Adrenal gland (tissue), 5 donors: ENCODE measurements around the gene RABL6.

Source experiments
- POLR2A ChIP-seq, 2 donors: fragments of 450-650 bp; IDR thresholded peaks; one replicate each; pipeline ENCODE4 v1.6.1; 2017; ENCODE audit warnings: antibody characterized with exemption in 2 of 2, mild to moderate bottlenecking in 2 of 2, moderate library complexity in 1 of 2
- TF ChIP-seq, protein P1 (sequence below), 6 experiments: fragments of 450-650 bp in 4 of 6; fragments of 200-600 bp in 2 of 6; sonication (generic) in 1 of 6; IDR thresholded peaks; 1 replicate in 5 of 6; 2 replicates in 1 of 6; pipeline versions ENCODE4 v1.5.1 to v1.8.0; 2016 to 2021; ENCODE audit warnings: antibody characterized with exemption in 6 of 6, mild to moderate bottlenecking in 2 of 6, moderate library complexity in 1 of 6
- donor health status: DM: no; HTN: no; CAD: no.

DNA sequence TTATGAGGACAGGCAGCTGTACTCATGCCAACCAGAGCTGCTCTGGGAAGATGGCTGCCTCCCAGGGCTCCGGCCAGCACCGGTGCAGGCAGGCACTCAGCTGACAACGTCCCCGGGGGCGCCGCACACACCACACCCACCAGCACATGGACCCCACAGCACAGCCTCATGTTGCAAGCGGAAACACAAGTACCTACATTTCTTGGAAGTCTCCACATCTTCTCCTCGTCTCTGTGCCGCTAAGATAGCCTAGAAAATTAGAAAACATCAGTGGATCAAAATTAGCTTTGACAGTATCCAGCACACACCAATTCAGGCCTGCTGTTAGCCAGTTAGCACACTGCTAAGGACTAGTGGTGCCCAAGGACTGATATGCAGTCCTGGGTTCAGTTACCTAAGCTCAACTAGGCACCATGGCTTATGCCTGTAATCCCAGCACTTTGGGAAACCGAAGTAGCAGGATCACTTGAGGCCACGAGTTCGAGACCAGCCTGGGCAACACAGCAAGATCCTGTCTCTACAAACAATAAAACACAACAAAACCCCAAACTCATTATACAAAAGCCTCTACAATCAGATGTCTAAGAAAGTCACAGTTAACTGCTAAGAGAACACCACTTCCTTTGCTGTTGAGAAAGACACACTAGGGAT is 56.0 kb downstream of the RABL6 start:
- TF ChIP-seq POLR2A (IDR thresholded peaks at IDR 0.05), result no peak
- TF ChIP-seq, protein P1, sequence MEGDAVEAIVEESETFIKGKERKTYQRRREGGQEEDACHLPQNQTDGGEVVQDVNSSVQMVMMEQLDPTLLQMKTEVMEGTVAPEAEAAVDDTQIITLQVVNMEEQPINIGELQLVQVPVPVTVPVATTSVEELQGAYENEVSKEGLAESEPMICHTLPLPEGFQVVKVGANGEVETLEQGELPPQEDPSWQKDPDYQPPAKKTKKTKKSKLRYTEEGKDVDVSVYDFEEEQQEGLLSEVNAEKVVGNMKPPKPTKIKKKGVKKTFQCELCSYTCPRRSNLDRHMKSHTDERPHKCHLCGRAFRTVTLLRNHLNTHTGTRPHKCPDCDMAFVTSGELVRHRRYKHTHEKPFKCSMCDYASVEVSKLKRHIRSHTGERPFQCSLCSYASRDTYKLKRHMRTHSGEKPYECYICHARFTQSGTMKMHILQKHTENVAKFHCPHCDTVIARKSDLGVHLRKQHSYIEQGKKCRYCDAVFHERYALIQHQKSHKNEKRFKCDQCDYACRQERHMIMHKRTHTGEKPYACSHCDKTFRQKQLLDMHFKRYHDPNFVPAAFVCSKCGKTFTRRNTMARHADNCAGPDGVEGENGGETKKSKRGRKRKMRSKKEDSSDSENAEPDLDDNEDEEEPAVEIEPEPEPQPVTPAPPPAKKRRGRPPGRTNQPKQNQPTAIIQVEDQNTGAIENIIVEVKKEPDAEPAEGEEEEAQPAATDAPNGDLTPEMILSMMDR (IDR thresholded peaks at IDR 0.05), result no peak
